IMR-90 (cell line): ENCODE measurements around the gene ATXN1.

Source experiments
- FOS ChIP-seq: fragments of 150-350 bp; IDR thresholded peaks from 2 replicates; pipeline ENCODE4 v1.6.1; 2016; ENCODE audit warnings: low read depth, low read length
- MAFK ChIP-seq: IDR thresholded peaks from 2 replicates; pipeline ENCODE4 v1.6.1; 2012; ENCODE audit warnings: low read depth, low read length, improper control_type of control experiment

DNA sequence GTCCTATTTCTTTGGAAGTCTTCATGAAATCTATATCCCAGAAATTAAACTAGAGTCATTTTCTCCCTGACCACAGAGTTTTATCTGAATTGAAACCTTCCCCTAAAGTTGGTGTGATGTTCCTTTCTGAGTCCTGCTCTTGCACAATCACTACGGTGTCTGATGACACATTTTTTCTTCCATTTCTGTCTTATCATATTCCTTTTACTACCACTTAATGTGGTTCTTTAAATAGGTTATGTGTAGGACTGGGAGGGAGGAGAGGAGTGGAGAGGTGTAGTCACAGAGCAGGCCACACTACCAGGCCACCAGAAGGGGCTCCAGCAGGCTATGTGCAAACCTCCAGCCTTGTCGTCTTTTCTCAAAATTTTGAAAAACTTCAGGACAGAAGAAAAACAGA lies 39.7 kb upstream of the ATXN1 start:
- TF ChIP-seq MAFK (no peak), FOS (no peak)
